NCI-H69 (cell line): ENCODE results near the gene LPAR4.
"Not testable (repeated sequence)": the region's sequence is repeated elsewhere in the genome, so short reads cannot be mapped to it uniquely, and the experiment has no call there.

ENCODE experiments used
- DNase-seq: peaks from one replicate; lab custom pipeline; 2025; lab: John Stamatoyannopoulos, UW

Gene LPAR4, protein sequence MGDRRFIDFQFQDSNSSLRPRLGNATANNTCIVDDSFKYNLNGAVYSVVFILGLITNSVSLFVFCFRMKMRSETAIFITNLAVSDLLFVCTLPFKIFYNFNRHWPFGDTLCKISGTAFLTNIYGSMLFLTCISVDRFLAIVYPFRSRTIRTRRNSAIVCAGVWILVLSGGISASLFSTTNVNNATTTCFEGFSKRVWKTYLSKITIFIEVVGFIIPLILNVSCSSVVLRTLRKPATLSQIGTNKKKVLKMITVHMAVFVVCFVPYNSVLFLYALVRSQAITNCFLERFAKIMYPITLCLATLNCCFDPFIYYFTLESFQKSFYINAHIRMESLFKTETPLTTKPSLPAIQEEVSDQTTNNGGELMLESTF

DNA sequence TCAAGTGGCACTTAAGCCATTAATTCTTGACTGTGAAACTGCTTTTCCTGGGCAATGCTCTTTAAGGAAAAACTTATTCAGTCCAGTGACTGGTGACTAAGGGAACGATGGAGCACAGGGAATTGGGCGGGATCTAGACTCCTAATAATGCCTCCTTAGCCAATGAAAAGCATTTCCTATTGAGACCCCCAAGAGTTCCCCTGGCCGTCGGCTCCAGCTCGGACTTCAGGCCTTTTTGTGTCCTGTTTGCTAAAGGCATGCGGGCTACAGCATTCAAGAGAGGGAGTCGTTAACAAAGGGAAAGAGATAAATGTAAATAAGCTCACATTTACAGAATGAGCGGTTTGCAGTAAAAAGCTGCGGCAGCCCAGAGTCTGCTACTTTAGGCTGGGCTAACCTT lies at the start of gene LPAR4:
LPAR4 (plus strand) TSS at position 232 of the 400 bp plus-strand sequence. CDS start 7,150 bp downstream, outside the sequence.
- no peak for DNase-seq

DNA sequence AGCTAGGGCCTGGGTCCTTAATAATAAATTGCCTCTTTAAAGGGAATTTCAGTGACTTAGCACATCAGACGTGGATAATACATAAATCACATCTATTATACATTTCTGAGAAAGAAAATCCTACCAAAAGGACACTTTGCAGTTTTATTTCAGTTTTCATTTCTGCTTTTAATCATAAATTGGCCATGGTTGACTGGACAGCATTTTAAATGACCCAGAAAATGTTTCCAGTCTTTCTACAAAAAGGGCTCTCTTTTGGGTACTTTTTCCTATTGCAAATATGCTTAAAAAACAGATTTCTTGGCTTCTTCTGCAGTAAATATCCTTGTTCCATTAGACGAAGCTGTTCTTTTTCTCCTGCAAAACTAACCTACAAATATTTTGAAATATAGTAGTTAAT lies 41.4 kb upstream of the LPAR4 start:
- no peak for DNase-seq

DNA sequence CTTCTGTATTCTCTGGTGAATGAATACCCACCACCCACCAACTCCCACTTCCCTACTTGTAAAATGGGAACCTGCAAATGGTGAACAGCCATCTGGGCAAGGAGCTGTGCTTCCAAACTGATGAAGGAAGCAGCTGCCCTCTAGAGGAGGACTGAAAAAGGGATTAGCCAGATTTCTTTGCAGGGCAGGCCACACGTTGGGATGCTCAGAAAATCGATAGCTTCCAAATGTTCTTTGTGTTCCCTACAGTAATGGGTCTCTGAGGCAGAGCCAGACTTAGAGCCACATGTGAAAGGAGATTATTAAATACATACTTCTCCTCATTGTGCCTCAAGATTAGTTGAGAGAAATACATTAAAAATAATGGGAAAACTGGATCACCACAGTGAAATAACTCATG lies 39.3 kb upstream of the LPAR4 start:
- DNase-seq = no peak

DNA sequence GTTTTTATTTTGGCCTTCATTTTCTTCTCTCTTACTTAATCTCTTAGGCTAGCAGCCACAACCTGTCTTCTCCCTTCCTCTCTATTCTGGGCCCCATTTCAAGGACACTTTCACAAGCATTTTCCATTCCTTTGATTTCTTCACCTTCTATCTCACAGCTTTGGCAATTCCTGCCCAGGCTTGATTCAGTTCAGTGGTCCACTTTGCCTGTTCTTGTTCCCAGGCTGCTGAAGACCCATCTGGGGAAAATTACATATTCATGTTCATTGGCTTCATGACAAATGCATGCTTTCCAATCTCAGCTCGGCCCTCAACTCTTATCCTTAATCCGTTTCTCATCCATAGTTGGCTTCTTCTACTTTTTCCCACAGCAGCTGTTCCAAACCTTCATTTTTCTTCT lies 38.7 kb upstream of the LPAR4 start:
- no peak for DNase-seq

DNA sequence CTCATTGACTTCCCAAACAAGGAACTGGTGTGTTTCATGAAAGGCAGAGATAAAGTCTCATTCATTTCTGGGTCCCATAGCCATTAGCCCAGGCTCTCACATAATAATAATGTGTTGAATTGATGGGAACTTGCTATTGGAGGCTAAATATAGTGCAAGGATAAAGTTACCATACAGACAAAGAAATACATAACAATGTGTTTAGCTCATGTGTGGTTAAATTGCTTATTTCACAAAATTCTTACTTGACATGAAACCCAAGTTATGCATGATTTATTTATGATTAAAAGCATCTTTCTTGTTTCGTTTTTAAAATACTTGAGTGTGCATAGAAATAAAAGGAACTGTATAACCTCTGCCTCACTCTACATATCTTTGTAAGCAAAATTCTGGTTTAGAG lies 37.3 kb upstream of the LPAR4 start:
- no peak for DNase-seq

DNA sequence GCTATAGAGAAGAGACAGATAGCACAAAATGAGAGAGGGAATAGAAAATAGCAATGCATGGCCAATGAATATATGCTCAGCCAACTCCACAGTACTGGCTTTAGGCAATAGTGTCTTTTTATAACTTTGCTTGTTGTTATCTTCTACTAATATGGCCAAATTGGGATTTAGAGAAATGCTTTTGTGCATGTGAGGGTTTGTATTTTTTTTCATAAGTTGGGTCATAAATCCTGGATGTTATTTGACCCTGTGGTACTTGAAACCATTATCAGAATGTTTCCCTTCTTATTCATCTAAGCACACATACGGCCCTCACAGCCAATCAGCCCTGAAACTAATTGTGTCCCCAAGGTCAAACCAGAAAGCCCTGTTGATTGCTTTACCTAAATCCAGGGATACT lies 35.2 kb upstream of the LPAR4 start:
- DNase-seq = no peak

DNA sequence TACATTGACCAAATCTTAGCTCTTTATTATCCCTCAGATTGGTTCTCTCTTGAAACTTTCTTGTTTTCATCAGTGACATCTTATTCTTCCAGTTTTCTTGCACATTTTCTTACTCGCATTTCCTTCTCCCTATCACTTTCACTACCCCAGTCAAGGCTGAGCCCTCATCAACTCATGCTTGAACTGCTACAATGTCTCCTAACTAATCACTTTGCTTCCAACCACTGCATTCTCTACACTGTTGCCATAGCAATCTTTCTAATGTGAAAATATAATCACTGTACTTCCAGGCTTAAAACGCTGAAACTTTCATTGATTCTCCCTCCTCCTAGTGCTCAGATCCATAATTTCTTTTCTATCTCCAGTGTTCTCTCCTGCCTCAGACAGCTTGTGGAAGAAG lies 22.2 kb upstream of the LPAR4 start:
- no peak for DNase-seq

DNA sequence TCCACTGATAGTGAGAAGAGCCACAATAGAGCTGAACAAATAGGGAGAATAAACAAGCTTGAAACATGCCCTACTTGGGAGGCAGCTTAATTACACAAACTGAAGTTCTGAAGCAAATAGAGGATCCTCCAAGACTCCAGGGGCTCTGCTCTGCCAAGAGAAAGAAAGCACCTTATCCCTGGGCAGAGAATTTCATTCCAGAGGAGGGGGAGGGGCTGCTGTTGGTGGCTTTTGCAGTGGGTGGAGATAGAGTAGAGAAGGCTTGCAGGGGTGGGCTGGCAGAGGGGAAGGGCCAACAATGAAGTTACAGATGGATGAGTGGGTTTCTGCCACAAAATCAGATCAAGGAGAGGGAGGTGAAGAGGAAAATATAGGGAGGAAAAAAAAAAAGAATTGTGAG lies 1.0 kb upstream of the LPAR4 start:
- no peak for DNase-seq

DNA sequence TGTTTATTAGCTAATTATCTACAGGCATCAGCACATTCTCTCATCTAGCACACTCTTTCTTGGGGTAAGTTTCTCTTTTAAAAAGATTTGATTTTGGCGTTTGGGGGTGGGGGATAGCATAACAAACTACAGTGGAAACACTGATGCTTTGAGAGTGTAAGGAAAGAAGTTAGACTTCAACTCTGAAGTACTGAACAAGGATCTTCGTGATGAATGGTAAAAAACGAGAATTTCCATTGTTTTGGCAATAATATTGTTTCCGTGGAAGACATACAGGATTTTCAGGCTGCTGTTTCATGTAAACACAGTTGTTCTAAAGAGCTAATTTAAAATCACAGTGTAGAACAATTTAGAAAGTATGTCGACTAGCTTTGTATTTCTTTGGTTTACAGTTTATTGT lies 451 bp downstream of the LPAR4 start:
- DNase-seq = no peak

DNA sequence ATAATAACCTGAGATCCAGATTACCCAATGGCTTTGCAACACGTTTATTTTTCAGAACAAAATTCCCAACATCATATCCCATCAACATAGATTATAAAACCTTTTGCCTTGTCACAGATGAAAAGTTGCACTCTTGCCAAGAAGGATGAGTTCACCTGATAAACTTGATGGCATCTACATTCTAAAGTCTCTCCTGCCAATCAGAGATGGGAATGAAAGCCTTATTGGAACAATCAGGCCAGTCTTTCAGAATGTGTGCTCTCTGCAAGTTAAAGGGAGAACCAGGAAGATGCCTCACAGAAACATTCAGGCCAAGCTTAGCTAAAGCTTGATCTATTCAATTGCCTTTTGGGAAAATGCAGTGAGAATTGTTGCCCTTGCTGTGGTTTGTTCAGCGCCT lies 1.3 kb downstream of the LPAR4 start:
- no peak for DNase-seq

DNA sequence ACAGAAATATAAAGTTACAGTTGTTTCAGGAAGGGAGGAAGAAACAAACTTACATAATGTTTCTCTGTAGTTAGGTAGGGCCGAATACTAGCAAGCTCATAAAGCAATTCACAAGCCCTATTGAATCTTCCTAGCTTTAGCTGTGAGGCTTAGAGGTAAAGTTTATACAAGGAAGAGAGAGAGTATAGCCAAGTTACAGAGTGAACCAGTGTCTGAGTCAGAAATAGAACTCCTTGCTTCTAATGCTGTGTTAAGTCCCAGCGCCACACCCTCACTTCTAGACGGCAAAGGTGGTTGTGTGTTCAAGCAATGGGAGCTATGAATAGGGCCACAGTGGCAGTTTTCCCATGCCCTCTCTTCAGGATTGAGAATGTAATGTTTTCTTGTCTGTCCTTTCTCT lies 6.1 kb downstream of the LPAR4 start:
- no peak for DNase-seq

DNA sequence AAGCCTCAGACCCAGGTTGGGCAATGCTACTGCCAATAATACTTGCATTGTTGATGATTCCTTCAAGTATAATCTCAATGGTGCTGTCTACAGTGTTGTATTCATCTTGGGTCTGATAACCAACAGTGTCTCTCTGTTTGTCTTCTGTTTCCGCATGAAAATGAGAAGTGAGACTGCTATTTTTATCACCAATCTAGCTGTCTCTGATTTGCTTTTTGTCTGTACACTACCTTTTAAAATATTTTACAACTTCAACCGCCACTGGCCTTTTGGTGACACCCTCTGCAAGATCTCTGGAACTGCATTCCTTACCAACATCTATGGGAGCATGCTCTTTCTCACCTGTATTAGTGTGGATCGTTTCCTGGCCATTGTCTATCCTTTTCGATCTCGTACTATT lies 7.4 kb downstream of the LPAR4 start:
- DNase-seq = no peak

DNA sequence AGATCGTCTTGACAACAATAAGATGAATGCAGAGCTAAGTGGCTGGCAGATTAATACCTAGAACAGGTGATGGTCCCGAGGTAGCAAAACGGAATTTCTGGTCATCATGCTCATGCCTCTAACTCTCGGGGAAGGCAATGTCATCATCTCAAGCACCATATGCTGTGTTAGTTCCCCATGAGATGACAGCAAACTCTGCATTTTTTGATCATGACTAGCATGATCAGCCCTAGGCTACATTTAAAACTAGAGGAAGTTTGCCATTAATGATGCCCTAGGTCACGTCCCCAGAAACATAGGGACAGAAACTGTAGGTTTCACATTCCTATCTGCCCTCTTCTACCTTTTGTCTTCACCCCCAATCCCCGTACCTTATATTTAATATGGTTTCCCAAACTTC lies 11.6 kb downstream of the LPAR4 start:
- DNase-seq = no peak

DNA sequence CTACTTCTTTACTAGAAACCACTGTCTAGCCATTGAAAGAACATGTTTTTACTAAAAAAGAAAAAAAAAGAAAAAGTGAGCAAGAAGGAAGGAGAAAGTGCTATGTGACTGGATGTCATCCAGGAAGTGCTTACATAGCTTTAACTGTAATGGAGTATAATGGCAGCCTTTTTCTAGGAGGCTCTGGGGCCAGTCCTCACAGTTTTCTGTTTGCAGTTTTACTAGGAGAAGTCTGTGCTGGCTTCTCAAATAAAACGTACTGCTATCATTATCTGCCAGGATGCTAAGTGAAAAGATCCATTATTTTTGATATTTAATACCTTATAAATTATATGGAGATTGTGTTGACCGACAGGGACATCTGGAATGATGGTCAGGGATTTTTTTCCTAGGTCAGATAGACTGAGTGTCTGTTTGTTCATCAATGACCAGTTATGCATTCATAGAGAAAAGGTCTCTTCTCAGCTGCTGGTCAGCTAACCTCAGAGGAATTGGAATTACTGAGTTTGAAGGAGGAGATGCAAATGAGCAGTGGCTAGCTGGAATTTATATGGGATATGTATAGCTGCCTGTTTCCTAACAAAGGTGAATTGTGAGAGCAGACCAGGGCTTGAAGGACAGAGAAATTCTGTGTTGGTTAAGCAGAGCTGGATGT lies 21.7 kb downstream of the LPAR4 start:
- no peak for DNase-seq

DNA sequence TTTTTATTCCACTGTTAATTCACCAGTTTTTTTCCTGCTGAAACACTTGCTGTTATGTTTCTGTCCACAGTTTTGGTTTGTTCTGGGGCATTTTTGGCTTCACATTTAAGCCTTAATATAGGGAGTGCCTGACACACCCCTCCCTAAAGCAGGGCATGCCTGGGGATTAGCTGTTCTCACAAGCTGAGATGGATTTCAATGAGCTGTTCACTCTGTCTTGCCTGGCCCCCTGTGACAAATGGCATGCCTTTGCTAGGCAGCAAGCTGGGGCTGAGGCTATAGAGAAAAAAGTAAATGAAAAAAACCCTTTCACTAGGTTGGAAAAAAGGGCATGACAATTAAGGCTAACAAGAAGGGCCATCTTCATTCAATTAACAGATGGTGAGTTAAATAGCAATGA lies 22.4 kb downstream of the LPAR4 start:
- no peak for DNase-seq

DNA sequence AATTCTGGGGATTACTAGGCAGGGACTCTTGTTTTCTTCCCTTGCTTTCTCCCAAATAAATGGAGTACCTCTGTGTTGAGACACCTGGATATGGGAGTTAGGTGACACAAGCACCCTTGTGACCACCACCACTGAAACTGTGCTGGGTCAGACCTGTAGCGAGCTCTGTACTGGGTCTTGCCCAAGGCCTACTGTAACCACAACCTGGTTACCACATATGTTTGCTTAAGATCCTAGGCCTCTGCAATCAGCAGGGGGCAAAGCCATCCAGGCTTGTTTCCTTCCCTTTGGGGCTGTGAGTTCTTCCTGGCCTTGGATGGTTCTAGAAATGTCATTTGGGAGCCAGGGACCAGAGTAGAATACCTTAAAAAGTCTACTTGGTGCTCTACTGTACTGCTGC lies 49.4 kb downstream of the LPAR4 start:
- DNase-seq = no peak

DNA sequence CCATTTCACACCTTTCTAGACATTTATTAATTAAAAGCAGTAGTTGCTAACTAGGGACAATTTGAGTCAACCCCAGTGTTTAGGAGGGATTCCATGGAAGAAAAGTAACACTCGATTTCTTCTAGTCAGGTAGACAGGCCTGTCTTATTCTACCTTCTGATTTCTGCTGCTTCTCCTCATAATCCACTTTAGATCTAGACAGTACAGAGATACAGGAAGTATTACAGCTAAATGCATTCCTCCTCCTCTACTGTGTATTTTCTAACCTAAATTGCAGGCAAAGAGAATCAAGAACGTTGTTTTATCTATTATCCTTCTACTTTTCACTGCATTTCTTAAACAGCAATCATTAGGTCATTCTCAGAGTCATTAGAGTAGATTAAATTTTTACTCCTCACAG lies 52.6 kb downstream of the LPAR4 start:
- DNase-seq = no peak

DNA sequence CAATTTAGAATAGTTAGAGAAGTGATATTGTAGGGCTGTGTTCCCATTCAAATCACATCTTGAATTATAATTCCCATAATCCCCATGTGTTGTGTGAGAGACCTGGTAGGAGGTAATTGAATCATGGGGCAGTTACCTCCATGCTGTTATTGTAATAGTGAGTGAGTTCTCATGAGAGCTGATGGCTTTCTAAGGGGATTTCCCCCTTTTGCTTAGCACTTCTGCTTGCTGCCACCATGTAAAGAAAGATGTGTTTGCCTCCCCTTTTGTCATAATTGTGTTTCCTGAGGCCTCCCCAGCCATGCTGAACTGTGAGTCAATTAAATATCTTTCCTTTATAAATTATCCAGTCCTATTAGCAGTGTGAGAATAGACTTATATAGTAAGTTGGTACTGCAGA lies 53.2 kb downstream of the LPAR4 start:
- no peak for DNase-seq

DNA sequence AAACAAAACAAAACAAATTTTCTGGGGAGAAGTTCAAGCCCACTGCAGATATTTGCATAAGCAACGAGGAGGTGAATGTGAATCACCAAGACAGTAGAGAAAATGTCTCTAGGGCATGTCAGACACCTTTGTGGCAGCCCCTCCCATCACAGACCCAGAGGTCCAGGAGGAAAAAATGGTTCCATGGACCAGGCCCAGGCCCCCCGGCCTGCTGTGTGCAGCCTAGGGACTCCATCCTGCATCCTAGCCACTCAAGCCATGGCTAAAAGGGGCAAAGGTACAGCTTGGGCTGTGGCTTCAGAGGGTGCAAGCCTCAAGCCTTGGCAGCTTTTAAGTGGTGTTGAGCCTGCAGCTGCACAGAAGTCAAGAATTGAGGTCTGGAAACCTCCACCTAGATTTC lies 54.0 kb downstream of the LPAR4 start:
- no peak for DNase-seq

DNA sequence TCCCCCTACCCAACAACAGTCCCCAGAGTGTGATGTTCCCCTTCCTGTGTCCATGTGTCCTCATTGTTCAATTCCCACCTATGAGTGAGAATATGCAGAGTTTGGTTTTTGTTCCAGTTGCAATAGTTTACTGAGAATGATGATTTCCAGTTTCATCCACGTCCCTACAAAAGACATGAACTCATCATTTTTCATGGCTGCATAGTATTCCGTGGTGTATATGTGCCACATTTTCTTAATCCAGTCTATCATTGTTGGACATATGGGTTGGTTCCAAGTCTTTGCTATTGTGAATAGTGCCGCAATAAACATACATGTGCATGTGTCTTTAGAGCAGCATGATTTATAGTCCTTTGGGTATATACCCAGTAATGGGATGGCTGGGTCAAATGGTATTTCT lies 55.0 kb downstream of the LPAR4 start:
- DNase-seq = not testable (repeated sequence)
